ENCODE measurements around the gene PLEKHS1. TPM values are rescaled to one million over a fixed set of nuclear protein-coding genes. Genes with fewer than 3 reads are reported as not detected.

The PLEKHS1 gene
- total RNA-seq, 1 donor from 2014 or later = not detected

GRCh38 chr10:113775686-113776294, 24.3 kb downstream of the PLEKHS1 start:
- H3K4me1 Mint-ChIP-seq (ENCODE audit: low read depth) = no peaks in the 10 kb centered on the region
- DNase-seq (ENCODE audit: low spot score) = no peak
- H3K4me3 Mint-ChIP-seq (ENCODE audit: unreplicated experiment) = no peak overlapping the region
- no peaks in the 10 kb centered on the region for H3K9me3 Mint-ChIP-seq (ENCODE audit: low read depth)
- H3K27me3 Mint-ChIP-seq (ENCODE audit: low read depth) = peaks cover 11% of the 10 kb centered on the region
- H3K36me3 Mint-ChIP-seq (ENCODE audit: low read depth) = peaks cover 2% of the 10 kb centered on the region
- no peak for TF ChIP-seq CTCF (IDR thresholded peaks at IDR 0.05)
- no peak overlapping the region for H3K27ac Mint-ChIP-seq (ENCODE audit: unreplicated experiment)

- H3K9me3 Mint-ChIP-seq (ENCODE audit: low read depth) = no peaks in the 10 kb centered on the region
Observed at GRCh38 chr10:113776553-113776952, 25.1 kb downstream of the PLEKHS1 start.

GRCh38 chr10:113780681-113781250, 29.3 kb downstream of the PLEKHS1 start:
- no peak for DNase-seq (ENCODE audit: low spot score)
- no peak overlapping the region for H3K27ac Mint-ChIP-seq (ENCODE audit: unreplicated experiment)
- H3K27me3 Mint-ChIP-seq (ENCODE audit: low read depth) = peaks cover 9% of the 10 kb centered on the region
- H3K4me1 Mint-ChIP-seq (ENCODE audit: low read depth) = no peaks in the 10 kb centered on the region
- peak; percentile 16 for TF ChIP-seq CTCF (IDR thresholded peaks at IDR 0.05)
- no peaks in the 10 kb centered on the region for H3K9me3 Mint-ChIP-seq (ENCODE audit: low read depth)
- no peak overlapping the region for H3K4me3 Mint-ChIP-seq (ENCODE audit: unreplicated experiment)
- H3K36me3 Mint-ChIP-seq (ENCODE audit: low read depth) = no peaks in the 10 kb centered on the region

More at GRCh38 chr10:113776553-113776952, 25.1 kb downstream of the PLEKHS1 start:
- DNase-seq (ENCODE audit: low spot score) = no peak
- H3K4me3 Mint-ChIP-seq (ENCODE audit: unreplicated experiment) = no peak overlapping the region
- peaks cover 7% of the 10 kb centered on the region for H3K27me3 Mint-ChIP-seq (ENCODE audit: low read depth)
- no peaks in the 10 kb centered on the region for H3K4me1 Mint-ChIP-seq (ENCODE audit: low read depth)
- peaks cover 2% of the 10 kb centered on the region for H3K36me3 Mint-ChIP-seq (ENCODE audit: low read depth)
- no peak overlapping the region for H3K27ac Mint-ChIP-seq (ENCODE audit: unreplicated experiment)
- no peak for TF ChIP-seq CTCF (IDR thresholded peaks at IDR 0.05)

GRCh38 chr10:113782367-113782766, 30.9 kb downstream of the PLEKHS1 start:
- Mint-ChIP-seq H3K4me1 (ENCODE audit: low read depth) (no peaks in the 10 kb centered on the region), H3K27me3 (ENCODE audit: low read depth) (peaks cover 9% of the 10 kb centered on the region), H3K4me3 (ENCODE audit: unreplicated experiment) (no peak overlapping the region), H3K9me3 (ENCODE audit: low read depth) (no peaks in the 10 kb centered on the region), H3K36me3 (ENCODE audit: low read depth) (no peaks in the 10 kb centered on the region), H3K27ac (ENCODE audit: unreplicated experiment) (no peak overlapping the region)
- TF ChIP-seq CTCF (IDR thresholded peaks at IDR 0.05) = no peak
- DNase-seq (ENCODE audit: low spot score) = no peak

GRCh38 chr10:113782986-113783704, 31.7 kb downstream of the PLEKHS1 start:
- Mint-ChIP-seq H3K9me3 (ENCODE audit: low read depth) (no peaks in the 10 kb centered on the region), H3K27ac (ENCODE audit: unreplicated experiment) (no peak overlapping the region), H3K27me3 (ENCODE audit: low read depth) (peaks cover 9% of the 10 kb centered on the region), H3K36me3 (ENCODE audit: low read depth) (no peaks in the 10 kb centered on the region), H3K4me3 (ENCODE audit: unreplicated experiment) (no peak overlapping the region), H3K4me1 (ENCODE audit: low read depth) (peaks cover 1% of the 10 kb centered on the region)
- TF ChIP-seq CTCF (IDR thresholded peaks at IDR 0.05) = no peak
- no peak for DNase-seq (ENCODE audit: low spot score)
